Skeletal muscle satellite cell (primary cell): ENCODE results near the gene FRMD1.

Source experiments
- H3K27me3 ChIP-seq: 2 replicates; pipeline ENCODE4 v1.7.0; 2013; ENCODE audit warnings: low read length; ENCODE audit not compliant: control insufficient read depth, insufficient read depth
- H3K36me3 ChIP-seq: 2 replicates; pipeline ENCODE4 v1.7.0; 2013; ENCODE audit warnings: mild to moderate bottlenecking, control low read depth, low read length; ENCODE audit not compliant: insufficient read depth
- H3K4me1 ChIP-seq: 2 replicates; pipeline ENCODE4 v1.7.0; 2013; ENCODE audit warnings: low read length; ENCODE audit not compliant: control insufficient read depth, insufficient read depth
- H3K4me2 ChIP-seq: 2 replicates; pipeline ENCODE4 v1.7.0; 2013; ENCODE audit warnings: mild to moderate bottlenecking, low read length
- H3K4me3 ChIP-seq: 2 replicates; pipeline ENCODE4 v1.7.0; 2013; ENCODE audit warnings: low read length
- H3K9ac ChIP-seq: 2 replicates; pipeline ENCODE4 v1.7.0; 2013; ENCODE audit warnings: mild to moderate bottlenecking, low read depth, low read length, moderate library complexity
- H3K9me3 ChIP-seq: replicated peaks from 2 replicates; pipeline ENCODE4 v1.7.0; 2013; ENCODE audit warnings: mild to moderate bottlenecking, control low read depth, low read length

The FRMD1 gene

GRCh38 chr6:168040856-168041496, 38.0 kb downstream of the FRMD1 start:
- Histone ChIP-seq H3K4me2 (no peak overlapping the region), H3K9ac (no peak overlapping the region), H3K4me1 (peaks cover 5% of the 10 kb centered on the region), H3K27me3 (no peaks in the 10 kb centered on the region), H3K9me3 (peaks cover 10% of the 10 kb centered on the region), H3K36me3 (no peaks in the 10 kb centered on the region), H3K4me3 (no peak overlapping the region)

GRCh38 chr6:168039849-168040248, 39.2 kb downstream of the FRMD1 start:
- H3K9ac ChIP-seq: no peak overlapping the region
- peaks cover 11% of the 10 kb centered on the region for H3K4me1 ChIP-seq
- H3K9me3 ChIP-seq: peaks cover 10% of the 10 kb centered on the region
- no peak overlapping the region for H3K4me3 ChIP-seq
- no peaks in the 10 kb centered on the region for H3K36me3 ChIP-seq
- H3K27me3 ChIP-seq: no peaks in the 10 kb centered on the region
- H3K4me2 ChIP-seq: no peak overlapping the region

- peaks cover 11% of the 10 kb centered on the region for H3K4me1 ChIP-seq
- no peaks in the 10 kb centered on the region for H3K27me3 ChIP-seq
- no peak overlapping the region for H3K4me2 ChIP-seq
- no peaks in the 10 kb centered on the region for H3K36me3 ChIP-seq
- no peak overlapping the region for H3K4me3 ChIP-seq
- peaks cover 10% of the 10 kb centered on the region for H3K9me3 ChIP-seq
- no peak overlapping the region for H3K9ac ChIP-seq
Observed at GRCh38 chr6:168039301-168039700, 39.7 kb downstream of the FRMD1 start.

- no peak overlapping the region for H3K9ac ChIP-seq
- peaks cover 10% of the 10 kb centered on the region for H3K9me3 ChIP-seq
- no peaks in the 10 kb centered on the region for H3K36me3 ChIP-seq
- H3K4me2 ChIP-seq: no peak overlapping the region
- no peaks in the 10 kb centered on the region for H3K27me3 ChIP-seq
- peaks cover 11% of the 10 kb centered on the region for H3K4me1 ChIP-seq
- H3K4me3 ChIP-seq: no peak overlapping the region
Observed at GRCh38 chr6:168038576-168039140, 40.4 kb downstream of the FRMD1 start.

GRCh38 chr6:168037856-168038255, 41.2 kb downstream of the FRMD1 start:
- Histone ChIP-seq H3K4me1 (peaks cover 11% of the 10 kb centered on the region), H3K9me3 (peaks cover 10% of the 10 kb centered on the region), H3K4me2 (no peak overlapping the region), H3K9ac (no peak overlapping the region), H3K4me3 (no peak overlapping the region), H3K27me3 (no peaks in the 10 kb centered on the region), H3K36me3 (no peaks in the 10 kb centered on the region)

GRCh38 chr6:168037242-168037641, 41.8 kb downstream of the FRMD1 start:
- no peak overlapping the region for H3K9ac ChIP-seq

GRCh38 chr6:168035661-168036545, 43.1 kb downstream of the FRMD1 start:
- H3K4me1 ChIP-seq: peaks cover 11% of the 10 kb centered on the region
- peak overlapping the region; percentile 92 for H3K4me2 ChIP-seq
- no peaks in the 10 kb centered on the region for H3K36me3 ChIP-seq
- H3K9ac ChIP-seq: peak overlapping the region; percentile 52
- no peaks in the 10 kb centered on the region for H3K27me3 ChIP-seq
- peak overlapping the region; percentile 73 for H3K4me3 ChIP-seq
- H3K9me3 ChIP-seq: peaks cover 7% of the 10 kb centered on the region

More at GRCh38 chr6:168037242-168037641, 41.8 kb downstream of the FRMD1 start:
- H3K4me2 ChIP-seq: no peak overlapping the region
- H3K9me3 ChIP-seq: peaks cover 10% of the 10 kb centered on the region
- H3K27me3 ChIP-seq: no peaks in the 10 kb centered on the region
- no peak overlapping the region for H3K4me3 ChIP-seq
- no peaks in the 10 kb centered on the region for H3K36me3 ChIP-seq
- H3K4me1 ChIP-seq: peaks cover 11% of the 10 kb centered on the region

- peak overlapping the region; percentile 73 for H3K4me3 ChIP-seq
- H3K9ac ChIP-seq: peak overlapping the region; percentile 52
- H3K9me3 ChIP-seq: peaks cover 7% of the 10 kb centered on the region
- H3K4me2 ChIP-seq: peak overlapping the region; percentile 92
- H3K36me3 ChIP-seq: no peaks in the 10 kb centered on the region
- peaks cover 11% of the 10 kb centered on the region for H3K4me1 ChIP-seq
- H3K27me3 ChIP-seq: no peaks in the 10 kb centered on the region
Observed at GRCh38 chr6:168035098-168035660, 43.8 kb downstream of the FRMD1 start.

- no peak overlapping the region for H3K9ac ChIP-seq
- no peak overlapping the region for H3K4me3 ChIP-seq
- H3K27me3 ChIP-seq: no peaks in the 10 kb centered on the region
- H3K4me2 ChIP-seq: no peak overlapping the region
- H3K4me1 ChIP-seq: peaks cover 11% of the 10 kb centered on the region
- H3K36me3 ChIP-seq: no peaks in the 10 kb centered on the region
- peaks cover 3% of the 10 kb centered on the region for H3K9me3 ChIP-seq
Observed at GRCh38 chr6:168034537-168034936, 44.5 kb downstream of the FRMD1 start.

GRCh38 chr6:168033791-168034190, 45.2 kb downstream of the FRMD1 start:
- peaks cover 11% of the 10 kb centered on the region for H3K4me1 ChIP-seq
- H3K4me3 ChIP-seq: no peak overlapping the region
- H3K9me3 ChIP-seq: no peaks in the 10 kb centered on the region
- no peaks in the 10 kb centered on the region for H3K36me3 ChIP-seq
- no peak overlapping the region for H3K4me2 ChIP-seq
- H3K27me3 ChIP-seq: no peaks in the 10 kb centered on the region
- no peak overlapping the region for H3K9ac ChIP-seq

- H3K27me3 ChIP-seq: no peaks in the 10 kb centered on the region
- peaks cover 11% of the 10 kb centered on the region for H3K4me1 ChIP-seq
- no peaks in the 10 kb centered on the region for H3K9me3 ChIP-seq
- no peak overlapping the region for H3K9ac ChIP-seq
- H3K4me3 ChIP-seq: no peak overlapping the region
- no peaks in the 10 kb centered on the region for H3K36me3 ChIP-seq
- no peak overlapping the region for H3K4me2 ChIP-seq
Observed at GRCh38 chr6:168032005-168032760, 46.8 kb downstream of the FRMD1 start.
